GM19467 (cell line): ENCODE measurements around the gene MED12L.
"Not testable (repeated sequence)": the region's sequence is repeated elsewhere in the genome, so short reads cannot be mapped to it uniquely, and the experiment has no call there.

Experiments
- ATAC-seq: cut with Tn5 transposase; IDR thresholded peaks from one replicate; pipeline ENCODE4 v1.9.1; 2021; ENCODE audit warnings: mild to moderate bottlenecking, moderate library complexity; ENCODE audit not compliant: unreplicated experiment

Gene MED12L

GRCh38 chr3:151085227-151085888 is at the start of gene MED12L:
TSS of gene MED12L (plus strand) at chr3:151085664. CDS start at chr3:151086927, 1,263 bp downstream.
- ATAC-seq = peak; percentile 66

GRCh38 chr3:151037746-151038477 is 47.6 kb upstream of the MED12L start:
- ATAC-seq = no peak

GRCh38 chr3:151044706-151045105 is 40.8 kb upstream of the MED12L start:
- no peak for ATAC-seq

- no peak for ATAC-seq
Observed at GRCh38 chr3:151047636-151048035, 37.8 kb upstream of the MED12L start.

- no peak for ATAC-seq
Observed at GRCh38 chr3:151051533-151051932, 33.9 kb upstream of the MED12L start.

GRCh38 chr3:151052346-151052745 is 33.1 kb upstream of the MED12L start:
- no peak for ATAC-seq

- no peak for ATAC-seq
Observed at GRCh38 chr3:151052756-151053155, 32.7 kb upstream of the MED12L start.

GRCh38 chr3:151058740-151059139 is 26.7 kb upstream of the MED12L start:
- ATAC-seq = no peak

GRCh38 chr3:151062611-151063010 is 22.9 kb upstream of the MED12L start:
- ATAC-seq = no peak

- ATAC-seq = no peak
Observed at GRCh38 chr3:151067158-151067557, 18.3 kb upstream of the MED12L start.

- ATAC-seq = not testable (repeated sequence)
Observed at GRCh38 chr3:151072842-151073241, 12.6 kb upstream of the MED12L start.

GRCh38 chr3:151074256-151074655 is 11.2 kb upstream of the MED12L start:
- no peak for ATAC-seq

GRCh38 chr3:151075869-151076562 is 9.4 kb upstream of the MED12L start:
- no peak for ATAC-seq

- no peak for ATAC-seq
Observed at GRCh38 chr3:151076626-151077025, 8.8 kb upstream of the MED12L start.

- not testable (repeated sequence) for ATAC-seq
Observed at GRCh38 chr3:151081082-151081481, 4.4 kb upstream of the MED12L start.

GRCh38 chr3:151082880-151083838 is 2.3 kb upstream of the MED12L start:
- no peak for ATAC-seq

- no peak for ATAC-seq
Observed at GRCh38 chr3:151084893-151085226, 604 bp upstream of the MED12L start.

- peak; percentile 3 for ATAC-seq
Observed at GRCh38 chr3:151085889-151086483, 522 bp downstream of the MED12L start.

GRCh38 chr3:151086484-151087456 is 1.3 kb downstream of the MED12L start:
- peak; percentile 59 for ATAC-seq
